HCT116 (cell line): ENCODE measurements around the gene MLLT3.

Experiments used
- FOSL1 ChIP-seq: IDR thresholded peaks from 2 replicates; pipeline ENCODE4 v1.6.1; 2012; ENCODE audit warnings: low read depth
- POLR2A ChIP-seq: IDR thresholded peaks from 2 replicates; pipeline ENCODE4 v1.7.0; 2011; ENCODE audit warnings: borderline replicate concordance; ENCODE audit not compliant: insufficient read depth, insufficient read length; ENCODE audit errors: extremely low read depth
- POLR2AphosphoS5 ChIP-seq: IDR thresholded peaks from 2 replicates; pipeline ENCODE4 v1.6.1; 2011; ENCODE audit warnings: mild to moderate bottlenecking, low read depth, low read length, moderate library complexity
- RAD21 ChIP-seq: IDR thresholded peaks from 2 replicates; pipeline ENCODE4 v1.6.1; 2012; ENCODE audit warnings: low read depth, mild to moderate bottlenecking
- SP1 ChIP-seq: IDR thresholded peaks from 2 replicates; pipeline ENCODE4 v1.6.1; 2012; ENCODE audit warnings: low read depth
- SRF ChIP-seq: IDR thresholded peaks from 2 replicates; pipeline ENCODE4 v1.6.1; 2012; ENCODE audit warnings: low read depth
- ZFX ChIP-seq: fragments of 450-650 bp; IDR thresholded peaks from 2 replicates; pipeline ENCODE4 v1.6.1; 2017
- ZNF274 ChIP-seq: fragments of 200-500 bp; sonication (Bioruptor generic); IDR thresholded peaks from 2 replicates; pipeline ENCODE4 v1.6.1; 2014; ENCODE audit warnings: mild to moderate bottlenecking, low read depth, low read length, inconsistent platforms
- TF ChIP-seq, protein P1 (sequence below), 3 experiments: fragments of 200-600 bp in 1 of 3; sonication (generic) in 1 of 3; IDR thresholded peaks in 2 of 3; conservative IDR thresholded peaks in 1 of 3; 2 replicates each; pipeline ENCODE4 v1.5.1; 2012 to 2017; ENCODE audit warnings: low read depth in 2 of 3, low read length in 2 of 3, antibody characterized with exemption in 1 of 3, borderline replicate concordance in 1 of 3, control low read depth in 1 of 3, mild to moderate bottlenecking in 1 of 3, mixed read lengths in 1 of 3, mixed run types in 1 of 3, moderate library complexity in 1 of 3; ENCODE audit not compliant: insufficient read depth in 1 of 3
- TF ChIP-seq, protein P2 (sequence below): IDR thresholded peaks from 2 replicates; pipeline ENCODE4 v1.6.1; 2012; ENCODE audit warnings: low read depth

DNA sequence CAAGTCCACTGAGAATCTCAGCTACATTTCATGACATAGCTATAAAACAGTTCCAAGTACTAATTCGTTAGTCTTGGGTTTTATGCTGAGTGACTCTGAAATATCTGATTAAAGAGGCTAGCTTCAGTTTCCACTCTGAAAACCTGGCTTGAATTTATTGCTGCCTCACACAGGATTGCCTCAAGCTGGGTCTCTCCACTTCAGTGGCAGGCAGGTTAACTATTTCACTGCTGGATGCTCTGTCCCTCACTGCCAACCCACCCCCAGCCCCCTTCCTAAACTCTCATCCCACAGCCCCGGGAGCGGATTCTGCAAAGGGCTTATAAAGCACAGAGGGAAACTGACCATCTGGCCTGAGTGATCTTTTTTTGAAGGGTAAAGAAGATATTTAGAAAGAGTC, 318.3 kb downstream of the MLLT3 start:
- TF ChIP-seq, protein P1, sequence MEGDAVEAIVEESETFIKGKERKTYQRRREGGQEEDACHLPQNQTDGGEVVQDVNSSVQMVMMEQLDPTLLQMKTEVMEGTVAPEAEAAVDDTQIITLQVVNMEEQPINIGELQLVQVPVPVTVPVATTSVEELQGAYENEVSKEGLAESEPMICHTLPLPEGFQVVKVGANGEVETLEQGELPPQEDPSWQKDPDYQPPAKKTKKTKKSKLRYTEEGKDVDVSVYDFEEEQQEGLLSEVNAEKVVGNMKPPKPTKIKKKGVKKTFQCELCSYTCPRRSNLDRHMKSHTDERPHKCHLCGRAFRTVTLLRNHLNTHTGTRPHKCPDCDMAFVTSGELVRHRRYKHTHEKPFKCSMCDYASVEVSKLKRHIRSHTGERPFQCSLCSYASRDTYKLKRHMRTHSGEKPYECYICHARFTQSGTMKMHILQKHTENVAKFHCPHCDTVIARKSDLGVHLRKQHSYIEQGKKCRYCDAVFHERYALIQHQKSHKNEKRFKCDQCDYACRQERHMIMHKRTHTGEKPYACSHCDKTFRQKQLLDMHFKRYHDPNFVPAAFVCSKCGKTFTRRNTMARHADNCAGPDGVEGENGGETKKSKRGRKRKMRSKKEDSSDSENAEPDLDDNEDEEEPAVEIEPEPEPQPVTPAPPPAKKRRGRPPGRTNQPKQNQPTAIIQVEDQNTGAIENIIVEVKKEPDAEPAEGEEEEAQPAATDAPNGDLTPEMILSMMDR (IDR thresholded peaks at IDR 0.05 in 2 of 3, conservative IDR thresholded peaks at IDR 0.05 in 1 of 3; ENCODE audit: borderline replicate concordance in 1 of 3, insufficient read depth in 1 of 3, low read depth in 2 of 3, low read length in 2 of 3): no peak
- TF ChIP-seq POLR2A (no peak), ZNF274 (no peak), POLR2AphosphoS5 (no peak), ZFX (no peak), SP1 (no peak), FOSL1 (no peak), RAD21 (no peak), SRF (no peak)
- TF ChIP-seq, protein P2, sequence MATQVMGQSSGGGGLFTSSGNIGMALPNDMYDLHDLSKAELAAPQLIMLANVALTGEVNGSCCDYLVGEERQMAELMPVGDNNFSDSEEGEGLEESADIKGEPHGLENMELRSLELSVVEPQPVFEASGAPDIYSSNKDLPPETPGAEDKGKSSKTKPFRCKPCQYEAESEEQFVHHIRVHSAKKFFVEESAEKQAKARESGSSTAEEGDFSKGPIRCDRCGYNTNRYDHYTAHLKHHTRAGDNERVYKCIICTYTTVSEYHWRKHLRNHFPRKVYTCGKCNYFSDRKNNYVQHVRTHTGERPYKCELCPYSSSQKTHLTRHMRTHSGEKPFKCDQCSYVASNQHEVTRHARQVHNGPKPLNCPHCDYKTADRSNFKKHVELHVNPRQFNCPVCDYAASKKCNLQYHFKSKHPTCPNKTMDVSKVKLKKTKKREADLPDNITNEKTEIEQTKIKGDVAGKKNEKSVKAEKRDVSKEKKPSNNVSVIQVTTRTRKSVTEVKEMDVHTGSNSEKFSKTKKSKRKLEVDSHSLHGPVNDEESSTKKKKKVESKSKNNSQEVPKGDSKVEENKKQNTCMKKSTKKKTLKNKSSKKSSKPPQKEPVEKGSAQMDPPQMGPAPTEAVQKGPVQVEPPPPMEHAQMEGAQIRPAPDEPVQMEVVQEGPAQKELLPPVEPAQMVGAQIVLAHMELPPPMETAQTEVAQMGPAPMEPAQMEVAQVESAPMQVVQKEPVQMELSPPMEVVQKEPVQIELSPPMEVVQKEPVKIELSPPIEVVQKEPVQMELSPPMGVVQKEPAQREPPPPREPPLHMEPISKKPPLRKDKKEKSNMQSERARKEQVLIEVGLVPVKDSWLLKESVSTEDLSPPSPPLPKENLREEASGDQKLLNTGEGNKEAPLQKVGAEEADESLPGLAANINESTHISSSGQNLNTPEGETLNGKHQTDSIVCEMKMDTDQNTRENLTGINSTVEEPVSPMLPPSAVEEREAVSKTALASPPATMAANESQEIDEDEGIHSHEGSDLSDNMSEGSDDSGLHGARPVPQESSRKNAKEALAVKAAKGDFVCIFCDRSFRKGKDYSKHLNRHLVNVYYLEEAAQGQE: no peak
